Activated T-helper 1 cell treated with anti-CD3 and anti-CD28 coated beads, Interleukin-2, amount 50 U/mL, for 16 hours (primary cell): Measurements from ENCODE around the gene MRRF.

Experiments
- DNase-seq, 2 donors: peaks; one replicate each; pipeline ENCODE4 v3.0.0-alpha.2; 2020; ENCODE audit warnings: low read depth in 1 of 2, low spot score in 1 of 2

The MRRF gene

GRCh38 chr9:122377241-122378164, 112.8 kb downstream of the MRRF start:
- no peak for DNase-seq

DNA sequence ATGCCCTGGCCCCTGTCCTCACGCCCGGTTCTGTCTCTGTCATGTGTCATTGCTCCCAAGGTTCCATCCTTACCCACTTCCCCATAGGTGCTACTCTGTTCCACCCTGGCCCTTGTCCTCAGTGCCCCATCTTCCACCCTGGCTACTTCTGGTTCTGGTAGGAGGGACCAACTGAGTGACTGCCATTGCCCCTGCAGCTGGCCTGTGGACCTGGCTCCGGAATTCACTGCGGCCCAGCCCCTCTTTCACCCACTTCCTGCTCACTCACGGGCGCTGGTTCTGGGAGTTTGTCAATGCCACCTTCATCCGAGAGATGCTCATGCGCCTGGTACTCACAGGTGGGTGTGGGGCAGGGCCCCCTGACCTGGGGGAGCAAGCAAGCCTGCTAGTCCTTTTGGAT, 113.6 kb downstream of the MRRF start:
- DNase-seq, result no peak

DNA sequence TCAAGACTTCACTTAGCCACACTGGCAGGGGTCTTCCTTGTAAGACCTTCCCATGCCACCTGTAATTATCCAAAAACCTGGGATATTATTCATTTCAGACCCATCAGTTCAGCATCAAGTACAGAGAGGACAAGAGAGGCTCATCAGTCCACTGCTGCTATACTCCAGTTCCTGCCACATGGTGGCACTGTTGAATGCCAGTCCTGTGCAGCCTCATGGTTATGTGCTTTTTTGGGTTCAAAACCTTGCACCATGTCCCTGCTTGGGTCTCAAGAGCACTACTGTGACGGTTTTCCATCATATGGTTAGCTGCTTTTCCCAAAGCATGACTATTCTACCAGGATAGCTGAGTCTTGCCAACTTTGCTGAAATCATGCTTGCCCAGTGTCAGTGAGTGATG, 114.7 kb downstream of the MRRF start:
- no peak for DNase-seq

DNA sequence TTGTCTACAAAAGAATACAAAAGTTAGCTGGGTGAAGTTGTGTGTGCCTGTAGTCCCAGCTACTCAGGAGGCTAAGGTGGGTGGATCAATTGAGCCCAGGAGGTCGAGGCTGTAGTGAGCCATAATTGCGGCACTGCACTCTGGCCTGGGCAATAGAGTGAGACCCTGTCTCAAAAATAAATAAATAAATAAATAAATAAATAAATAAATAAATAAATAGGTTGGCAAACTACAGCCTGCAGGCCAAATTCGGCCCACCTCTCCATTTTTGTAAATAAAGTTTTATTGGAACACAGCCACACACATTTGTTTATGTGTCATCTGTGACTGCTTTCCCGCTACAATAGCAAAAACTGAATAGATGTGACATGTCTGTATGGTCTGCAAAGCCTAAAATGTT, 115.6 kb downstream of the MRRF start:
- no peak for DNase-seq
